Gastroesophageal sphincter (tissue), 3 donors: Measurements from ENCODE around the gene TMEM151A.

Experiments
- CTCF ChIP-seq, 4 experiments: fragments of 200-600 bp in 2 of 4; fragments of 450-650 bp in 2 of 4; sonication (generic) in 1 of 4; IDR thresholded peaks; one replicate each; pipeline ENCODE4 v1.5.1; 2017 to 2019; ENCODE audit warnings: antibody characterized with exemption in 4 of 4, mild to moderate bottlenecking in 2 of 4, moderate library complexity in 2 of 4
- POLR2A ChIP-seq, 2 donors: fragments of 450-650 bp; IDR thresholded peaks; one replicate each; pipeline ENCODE4 v1.6.1; 2017; ENCODE audit warnings: antibody characterized with exemption in 2 of 2, mild to moderate bottlenecking in 2 of 2, moderate library complexity in 1 of 2
- POLR2AphosphoS5 ChIP-seq: sonication (generic); formaldehyde crosslinking; IDR thresholded peaks from one replicate; pipeline ENCODE4 v1.6.1; 2017; ENCODE audit warnings: antibody characterized with exemption

- no peak for TF ChIP-seq CTCF (IDR thresholded peaks at IDR 0.05)
- TF ChIP-seq POLR2AphosphoS5: no peak
- TF ChIP-seq POLR2A (IDR thresholded peaks at IDR 0.05): no peak
Observed at GRCh38 chr11:66284526-66285078, 7.1 kb upstream of the TMEM151A start.
